Osteocyte (in vitro differentiated cells): ENCODE results near the gene KLHDC8B. TPM values are rescaled to one million over a fixed set of nuclear protein-coding genes. Genes with fewer than 3 reads are reported as not detected.

Source experiments
- DNase-seq: peaks from one replicate; pipeline ENCODE4 v3.0.0; 2021; ENCODE audit warnings: mixed read lengths; ENCODE audit not compliant: unreplicated experiment; ENCODE audit errors: extremely low spot score
- H3K27ac Mint-ChIP-seq: one replicate; pipeline ENCODE4 v1.8.0; 2021; ENCODE audit warnings: mild to moderate bottlenecking, mixed read lengths; ENCODE audit not compliant: unreplicated experiment
- H3K27me3 Mint-ChIP-seq: one replicate; pipeline ENCODE4 v1.8.0; 2021; ENCODE audit warnings: mixed read lengths; ENCODE audit not compliant: unreplicated experiment
- H3K36me3 Mint-ChIP-seq: one replicate; pipeline ENCODE4 v1.8.0; 2021; ENCODE audit warnings: mixed read lengths; ENCODE audit not compliant: unreplicated experiment
- H3K4me1 Mint-ChIP-seq: one replicate; pipeline ENCODE4 v1.8.0; 2021; ENCODE audit warnings: mixed read lengths; ENCODE audit not compliant: unreplicated experiment
- H3K4me3 Mint-ChIP-seq: one replicate; pipeline ENCODE4 v1.8.0; 2021; ENCODE audit warnings: mild to moderate bottlenecking, moderate library complexity, mixed read lengths; ENCODE audit not compliant: unreplicated experiment
- H3K9me3 Mint-ChIP-seq: one replicate; pipeline ENCODE4 v1.8.0; 2021; ENCODE audit warnings: mixed read lengths; ENCODE audit not compliant: unreplicated experiment
- total RNA-seq: library from RNA; stranded (reverse); gene quantifications from 2 replicates; pipeline ENCODE4 v1.2.1, GENCODE V29; 2021
- TF ChIP-seq, protein P1 (sequence below): fragments of 200-600 bp; sonication (generic); IDR thresholded peaks from 2 replicates; pipeline ENCODE4 v1.5.0; 2021; ENCODE audit warnings: antibody characterized with exemption, mild to moderate bottlenecking, moderate library complexity

The KLHDC8B gene
- total RNA-seq, 1 donor from 2014 or later, result 17.9 TPM

DNA sequence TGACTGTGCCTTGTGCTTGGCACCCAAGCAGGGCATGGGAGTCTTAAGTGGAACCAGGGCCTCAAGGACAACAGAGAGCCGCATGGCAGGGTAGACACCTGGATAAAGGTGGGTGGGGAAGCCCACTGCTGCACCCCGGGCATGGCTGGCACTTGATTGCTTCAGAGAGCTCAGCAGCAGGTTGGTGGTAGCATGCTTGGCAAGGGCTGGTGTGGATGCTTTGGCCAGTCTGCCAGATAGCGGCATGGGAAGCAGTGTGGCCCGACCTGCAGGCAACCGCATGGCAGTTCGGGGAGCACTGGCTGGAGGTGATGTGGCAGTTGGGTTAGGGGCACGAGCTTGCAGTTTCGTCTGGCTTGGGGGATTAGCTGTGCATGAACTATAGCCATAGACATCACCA, 7.8 kb upstream of the KLHDC8B start:
- Mint-ChIP-seq H3K36me3 (peaks cover 6% of the 10 kb centered on the region), H3K27ac (no peak overlapping the region), H3K4me1 (peaks cover 18% of the 10 kb centered on the region), H3K9me3 (no peaks in the 10 kb centered on the region), H3K27me3 (no peaks in the 10 kb centered on the region), H3K4me3 (no peak overlapping the region)
- DNase-seq, result no peak
- TF ChIP-seq, protein P1, sequence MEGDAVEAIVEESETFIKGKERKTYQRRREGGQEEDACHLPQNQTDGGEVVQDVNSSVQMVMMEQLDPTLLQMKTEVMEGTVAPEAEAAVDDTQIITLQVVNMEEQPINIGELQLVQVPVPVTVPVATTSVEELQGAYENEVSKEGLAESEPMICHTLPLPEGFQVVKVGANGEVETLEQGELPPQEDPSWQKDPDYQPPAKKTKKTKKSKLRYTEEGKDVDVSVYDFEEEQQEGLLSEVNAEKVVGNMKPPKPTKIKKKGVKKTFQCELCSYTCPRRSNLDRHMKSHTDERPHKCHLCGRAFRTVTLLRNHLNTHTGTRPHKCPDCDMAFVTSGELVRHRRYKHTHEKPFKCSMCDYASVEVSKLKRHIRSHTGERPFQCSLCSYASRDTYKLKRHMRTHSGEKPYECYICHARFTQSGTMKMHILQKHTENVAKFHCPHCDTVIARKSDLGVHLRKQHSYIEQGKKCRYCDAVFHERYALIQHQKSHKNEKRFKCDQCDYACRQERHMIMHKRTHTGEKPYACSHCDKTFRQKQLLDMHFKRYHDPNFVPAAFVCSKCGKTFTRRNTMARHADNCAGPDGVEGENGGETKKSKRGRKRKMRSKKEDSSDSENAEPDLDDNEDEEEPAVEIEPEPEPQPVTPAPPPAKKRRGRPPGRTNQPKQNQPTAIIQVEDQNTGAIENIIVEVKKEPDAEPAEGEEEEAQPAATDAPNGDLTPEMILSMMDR, result no peak

GRCh38 chr3:49164983-49165720, 6.2 kb upstream of the KLHDC8B start:
- peak overlapping the region; percentile 82 for H3K27ac Mint-ChIP-seq
- H3K9me3 Mint-ChIP-seq, result no peaks in the 10 kb centered on the region
- H3K36me3 Mint-ChIP-seq, result peaks cover 6% of the 10 kb centered on the region
- TF ChIP-seq, protein P1, result no peak
- H3K4me3 Mint-ChIP-seq, result peak overlapping the region; percentile 86
- peaks cover 18% of the 10 kb centered on the region for H3K4me1 Mint-ChIP-seq
- no peaks in the 10 kb centered on the region for H3K27me3 Mint-ChIP-seq
- DNase-seq, result no peak

GRCh38 chr3:49165771-49166751, 5.3 kb upstream of the KLHDC8B start, which contains the start of gene CCDC71:
Gene CCDC71, minus strand, starts transcription at chr3:49166331. Its CDS starts 2,123 bp downstream, at chr3:49164208.
- Mint-ChIP-seq H3K27me3 (no peaks in the 10 kb centered on the region), H3K36me3 (peaks cover 6% of the 10 kb centered on the region), H3K4me1 (peaks cover 23% of the 10 kb centered on the region), H3K27ac (peak within 1 kb of the TSS; percentile 83), H3K4me3 (peak within 1 kb of the TSS; percentile 86), H3K9me3 (no peaks in the 10 kb centered on the region)
- TF ChIP-seq, protein P1, result no peak
- DNase-seq, result peak; percentile 89

GRCh38 chr3:49166752-49167556, 4.4 kb upstream of the KLHDC8B start:
- Mint-ChIP-seq H3K9me3 (no peaks in the 10 kb centered on the region), H3K4me1 (peaks cover 27% of the 10 kb centered on the region), H3K36me3 (peaks cover 6% of the 10 kb centered on the region), H3K27me3 (no peaks in the 10 kb centered on the region), H3K4me3 (peak overlapping the region; percentile 78), H3K27ac (peak overlapping the region; percentile 83)
- TF ChIP-seq, protein P1, result no peak
- DNase-seq, result no peak
